GM23338 (cell line): ENCODE data around the gene CHRNA4. TPM values are rescaled to one million over a fixed set of nuclear protein-coding genes. Genes with fewer than 3 reads are reported as not detected.

Experiments used
- ATAC-seq: fragments of 200-7000 bp; cut with Tn5 transposase; 3 replicates; pipeline ENCODE4 v1.9.1; 2020
- DNase-seq: peaks from one replicate; pipeline ENCODE4 v3.0.0-alpha.2; 2015; ENCODE audit warnings: low spot score
- H2AFZ ChIP-seq: fragments of 200-600 bp; sonication (generic); 2 replicates; pipeline ENCODE4 v1.8.0; 2016; ENCODE audit warnings: antibody characterized with exemption, mild to moderate bottlenecking, moderate library complexity
- H3F3A ChIP-seq: fragments of 200-600 bp; sonication (generic); replicated peaks from 2 replicates; pipeline ENCODE4 v1.8.0; 2017; ENCODE audit warnings: antibody characterized with exemption, mixed run types, low read depth
- H3K27ac ChIP-seq: fragments of 200-600 bp; sonication (generic); 2 replicates; pipeline ENCODE4 v1.6.1; 2016; ENCODE audit warnings: low read depth
- H3K27me3 ChIP-seq: fragments of 200-600 bp; sonication (generic); 2 replicates; pipeline ENCODE4 v1.8.0; 2016; ENCODE audit warnings: mild to moderate bottlenecking, mixed run types, moderate library complexity; ENCODE audit not compliant: insufficient read depth
- H3K36me3 ChIP-seq: fragments of 200-600 bp; sonication (generic); 2 replicates; pipeline ENCODE4 v1.8.0; 2016; ENCODE audit warnings: mild to moderate bottlenecking; ENCODE audit not compliant: insufficient read depth
- H3K4me1 ChIP-seq: fragments of 200-600 bp; sonication (generic); 2 replicates; pipeline ENCODE4 v1.8.0; 2016; ENCODE audit warnings: mild to moderate bottlenecking, moderate library complexity; ENCODE audit not compliant: insufficient read depth
- H3K4me2 ChIP-seq: fragments of 200-600 bp; sonication (generic); 2 replicates; pipeline ENCODE4 v1.7.1; 2017; ENCODE audit warnings: mixed run types
- H3K4me3 ChIP-seq: fragments of 200-600 bp; sonication (generic); 2 replicates; pipeline ENCODE4 v1.6.1; 2016; ENCODE audit warnings: mixed run types
- H3K79me2 ChIP-seq: fragments of 200-600 bp; sonication (generic); replicated peaks from 2 replicates; pipeline ENCODE4 v1.8.0; 2017; ENCODE audit warnings: mild to moderate bottlenecking; ENCODE audit not compliant: insufficient read depth
- H3K9me2 ChIP-seq: fragments of 200-600 bp; sonication (generic); 2 replicates; pipeline ENCODE4 v1.8.0; 2017; ENCODE audit not compliant: insufficient read depth
- H4K20me1 ChIP-seq: fragments of 200-600 bp; sonication (generic); replicated peaks from 2 replicates; pipeline ENCODE4 v1.8.0; 2017; ENCODE audit warnings: mild to moderate bottlenecking; ENCODE audit not compliant: insufficient read depth
- H3K27ac Mint-ChIP-seq: 2 replicates; pipeline ENCODE4 v1.8.0; 2020; ENCODE audit warnings: inconsistent platforms, mild to moderate bottlenecking, moderate library complexity, mixed read lengths
- H3K27me3 Mint-ChIP-seq: 3 replicates; pipeline ENCODE4 v1.8.0; 2022; ENCODE audit warnings: low read depth, mild to moderate bottlenecking, moderate library complexity, mixed read lengths, inconsistent platforms; ENCODE audit not compliant: insufficient read depth, poor library complexity
- H3K36me3 Mint-ChIP-seq: 3 replicates; pipeline ENCODE4 v1.8.0; 2021; ENCODE audit warnings: low read depth, mild to moderate bottlenecking, inconsistent platforms, moderate library complexity, mixed read lengths
- H3K4me1 Mint-ChIP-seq: 3 replicates; pipeline ENCODE4 v1.8.0; 2020; ENCODE audit warnings: mild to moderate bottlenecking, inconsistent platforms, mixed read lengths
- H3K4me3 Mint-ChIP-seq: 3 replicates; pipeline ENCODE4 v1.8.0; 2021; ENCODE audit warnings: moderate library complexity, mild to moderate bottlenecking, inconsistent platforms, mixed read lengths
- H3K9me3 Mint-ChIP-seq: 3 replicates; pipeline ENCODE4 v1.8.0; 2020; ENCODE audit warnings: moderate library complexity, mild to moderate bottlenecking, inconsistent platforms, mixed read lengths
- CREB1 ChIP-seq: fragments of 250-450 bp; sonication (Bioruptor Pico); IDR thresholded peaks from 2 replicates; pipeline ENCODE4 v1.5.0; 2020; ENCODE audit warnings: low read depth, mild to moderate bottlenecking, moderate library complexity
- EZH2 ChIP-seq: fragments of 200-600 bp; sonication (generic); IDR thresholded peaks from one replicate; pipeline ENCODE4 v1.8.0; 2017; ENCODE audit warnings: antibody characterized with exemption, mild to moderate bottlenecking, low read depth; ENCODE audit not compliant: unreplicated experiment
- POLR2AphosphoS5 ChIP-seq: IDR thresholded peaks from 2 replicates; pipeline ENCODE4 v1.6.1; 2016; ENCODE audit warnings: antibody characterized with exemption, low read depth
- STAT1 ChIP-seq: IDR thresholded peaks from one replicate; pipeline ENCODE4 v1.6.1; 2016; ENCODE audit warnings: antibody characterized with exemption; ENCODE audit not compliant: unreplicated experiment
- ZNF331 ChIP-seq: fragments of 250-450 bp; sonication (Bioruptor Pico); IDR thresholded peaks from 2 replicates; pipeline ENCODE4 v1.5.0; 2020; ENCODE audit warnings: low read depth, mild to moderate bottlenecking, moderate library complexity
- polyA plus RNA-seq: library from polyadenylated mRNA; unstranded; fragments of >200 nt; fragmentation: Nextera tagmentation; extraction: Ambion mirVana; gene quantifications from 2 replicates; pipeline ENCODE4 v1.2.1, GENCODE V29; 2016
- total RNA-seq: library from RNA; depleted of rRNA; stranded (reverse); fragments of >200 nt; shearing (Covaris generic); gene quantifications from 2 replicates; pipeline ENCODE4 v1.2.3, GENCODE V29; 2014
- TF ChIP-seq, protein P1 (sequence below): IDR thresholded peaks from one replicate; pipeline ENCODE4 v1.6.1; 2018; ENCODE audit warnings: antibody characterized with exemption; ENCODE audit not compliant: unreplicated experiment
- TF ChIP-seq, protein P2 (sequence below): fragments of 250-450 bp; sonication (Bioruptor Pico); IDR thresholded peaks from 2 replicates; pipeline ENCODE4 v1.5.0; 2020; ENCODE audit warnings: mild to moderate bottlenecking, moderate library complexity

CHRNA4 gene
- total and polyA plus RNA-seq, 2 experiments from 2014 or later = 2.7 to 3.9 TPM

DNA sequence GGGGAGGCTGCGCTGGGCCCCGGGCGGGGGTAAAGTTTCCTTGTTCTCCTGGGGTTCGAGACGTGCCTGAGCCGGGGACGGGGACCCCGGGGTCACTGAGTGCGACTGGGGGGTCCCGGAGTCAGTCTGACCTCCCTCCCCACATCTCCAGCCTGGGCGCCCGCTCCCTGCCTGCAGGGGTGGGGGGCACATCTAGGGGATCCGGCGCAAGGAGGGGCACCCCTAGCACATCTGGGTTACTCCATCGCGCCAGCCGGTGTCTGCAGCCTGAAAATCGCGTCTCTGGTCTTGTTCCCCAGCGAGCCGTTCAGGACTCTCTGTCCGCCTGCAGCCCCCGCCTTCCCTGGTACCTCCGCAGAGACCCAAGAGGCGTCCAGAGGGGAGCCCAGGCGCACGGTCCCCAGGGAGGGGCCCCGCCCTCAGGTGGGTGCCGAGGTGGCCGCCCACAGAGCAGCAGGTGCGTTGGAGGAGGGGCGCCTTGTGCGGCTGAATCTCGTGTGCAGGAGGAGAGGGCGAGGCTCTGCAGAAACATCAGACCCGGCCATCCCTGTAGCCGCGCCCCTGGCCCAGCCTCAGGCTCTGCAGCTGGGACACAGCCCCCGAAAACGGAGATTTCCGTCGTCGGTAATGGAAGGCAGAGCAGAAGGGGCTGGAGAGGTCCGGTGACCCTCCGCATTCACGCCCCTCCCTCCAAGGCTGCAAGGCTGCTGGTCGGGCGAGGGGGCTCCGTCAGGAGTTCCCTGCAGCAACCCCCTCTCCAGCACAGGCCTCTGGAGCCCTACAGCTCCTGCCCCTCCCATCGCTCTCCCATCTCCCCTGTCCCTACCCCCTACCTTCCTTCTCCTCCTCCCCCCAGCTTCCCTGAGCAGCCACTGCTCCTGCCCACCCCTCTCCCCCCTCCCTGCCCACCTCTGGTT, 628 bp upstream of the CHRNA4 start:
- Histone ChIP-seq H2AFZ (peak overlapping the region; percentile 85), H3K27ac (no peak overlapping the region), H3K27me3 (peaks cover 18% of the 10 kb centered on the region), H3K36me3 (no peaks in the 10 kb centered on the region), H3F3A (no peaks in the 10 kb centered on the region), H3K9me2 (no peaks in the 10 kb centered on the region), H3K4me2 (peak overlapping the region; percentile 84), H4K20me1 (no peaks in the 10 kb centered on the region), H3K79me2 (no peaks in the 10 kb centered on the region), H3K4me3 (peak overlapping the region; percentile 59), H3K4me1 (no peaks in the 10 kb centered on the region)
- Mint-ChIP-seq H3K9me3 (peaks cover 2% of the 10 kb centered on the region; the same call in 1 of the 3 replicates), H3K27me3 (peaks cover 26% of the 10 kb centered on the region), H3K4me1 (peaks cover 10% of the 10 kb centered on the region), H3K36me3 (no peaks in the 10 kb centered on the region; the same call in 2 of the 3 replicates), H3K27ac (no peak overlapping the region), H3K4me3 (peak overlapping the region; percentile 63)
- ATAC-seq = peak; percentile 32
- DNase-seq = peak; percentile 68
- TF ChIP-seq CREB1 (no peak), POLR2AphosphoS5 (0 out of 2 replicates have a peak, but pooled peaks have one; percentile 12)

DNA sequence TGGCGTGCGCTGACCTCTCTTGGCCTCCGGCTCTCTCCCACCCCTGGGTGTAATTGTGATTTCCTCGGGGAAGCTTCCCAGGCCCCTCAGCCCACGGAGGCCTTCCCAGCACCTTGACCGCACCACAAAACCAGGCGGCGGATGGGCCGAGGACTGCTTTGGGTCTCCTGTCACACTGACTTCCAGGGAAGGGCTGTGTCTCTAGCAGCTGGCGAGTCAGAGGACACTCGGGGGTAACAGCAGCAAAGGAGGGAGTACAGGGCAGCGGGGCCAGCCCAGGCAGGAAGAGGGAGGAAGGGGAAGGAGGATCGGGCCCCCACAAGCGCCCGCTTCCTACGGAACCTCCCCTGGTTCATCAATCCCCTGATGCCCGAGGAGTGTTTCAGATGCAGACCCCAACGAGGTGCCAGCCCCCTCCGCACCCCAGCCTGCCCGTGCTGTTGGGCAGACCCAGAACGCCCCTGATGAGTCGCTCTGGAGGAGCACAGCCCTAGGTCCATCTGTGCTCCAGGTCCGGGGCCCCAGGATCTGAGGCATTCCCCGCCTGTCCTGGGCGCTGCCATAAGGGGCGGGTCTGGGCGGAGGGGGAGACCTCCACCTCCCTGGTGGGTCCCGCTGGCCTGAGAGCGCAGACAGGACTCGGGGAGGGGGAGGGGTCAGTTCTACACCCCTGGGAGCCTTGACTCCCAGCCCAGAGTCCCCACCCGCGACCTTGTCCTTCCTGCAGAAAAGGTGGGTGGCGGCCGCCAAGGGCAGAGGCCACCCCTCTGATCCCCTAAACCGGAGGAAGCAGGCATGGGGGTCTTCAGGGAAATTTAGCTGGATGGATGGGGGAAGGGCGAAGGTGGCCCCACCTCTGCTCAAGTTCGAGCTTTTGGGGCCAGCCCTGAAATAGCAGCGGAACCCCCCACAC, 956 bp downstream of the CHRNA4 start:
- H2AFZ ChIP-seq = peak overlapping the region; percentile 43; the same call in 1 of the 2 replicates
- H3K79me2 ChIP-seq = no peaks in the 10 kb centered on the region
- Mint-ChIP-seq H3K27ac (no peak overlapping the region), H3K4me1 (peaks cover 10% of the 10 kb centered on the region), H3K27me3 (peaks cover 22% of the 10 kb centered on the region), H3K4me3 (peak overlapping the region; percentile 62), H3K9me3 (peaks cover 2% of the 10 kb centered on the region; the same call in 1 of the 3 replicates), H3K36me3 (no peaks in the 10 kb centered on the region; the same call in 2 of the 3 replicates)
- H3K27me3 ChIP-seq = peaks cover 18% of the 10 kb centered on the region
- peak overlapping the region; percentile 64 for H3K4me3 ChIP-seq
- ATAC-seq (peak; percentile 40), DNase-seq (peak; percentile 54)
- no peak for TF ChIP-seq STAT1
- no peak for TF ChIP-seq EZH2
- no peak for TF ChIP-seq ZNF331 (CRISPR knock-in tag)
- TF ChIP-seq, protein P1, sequence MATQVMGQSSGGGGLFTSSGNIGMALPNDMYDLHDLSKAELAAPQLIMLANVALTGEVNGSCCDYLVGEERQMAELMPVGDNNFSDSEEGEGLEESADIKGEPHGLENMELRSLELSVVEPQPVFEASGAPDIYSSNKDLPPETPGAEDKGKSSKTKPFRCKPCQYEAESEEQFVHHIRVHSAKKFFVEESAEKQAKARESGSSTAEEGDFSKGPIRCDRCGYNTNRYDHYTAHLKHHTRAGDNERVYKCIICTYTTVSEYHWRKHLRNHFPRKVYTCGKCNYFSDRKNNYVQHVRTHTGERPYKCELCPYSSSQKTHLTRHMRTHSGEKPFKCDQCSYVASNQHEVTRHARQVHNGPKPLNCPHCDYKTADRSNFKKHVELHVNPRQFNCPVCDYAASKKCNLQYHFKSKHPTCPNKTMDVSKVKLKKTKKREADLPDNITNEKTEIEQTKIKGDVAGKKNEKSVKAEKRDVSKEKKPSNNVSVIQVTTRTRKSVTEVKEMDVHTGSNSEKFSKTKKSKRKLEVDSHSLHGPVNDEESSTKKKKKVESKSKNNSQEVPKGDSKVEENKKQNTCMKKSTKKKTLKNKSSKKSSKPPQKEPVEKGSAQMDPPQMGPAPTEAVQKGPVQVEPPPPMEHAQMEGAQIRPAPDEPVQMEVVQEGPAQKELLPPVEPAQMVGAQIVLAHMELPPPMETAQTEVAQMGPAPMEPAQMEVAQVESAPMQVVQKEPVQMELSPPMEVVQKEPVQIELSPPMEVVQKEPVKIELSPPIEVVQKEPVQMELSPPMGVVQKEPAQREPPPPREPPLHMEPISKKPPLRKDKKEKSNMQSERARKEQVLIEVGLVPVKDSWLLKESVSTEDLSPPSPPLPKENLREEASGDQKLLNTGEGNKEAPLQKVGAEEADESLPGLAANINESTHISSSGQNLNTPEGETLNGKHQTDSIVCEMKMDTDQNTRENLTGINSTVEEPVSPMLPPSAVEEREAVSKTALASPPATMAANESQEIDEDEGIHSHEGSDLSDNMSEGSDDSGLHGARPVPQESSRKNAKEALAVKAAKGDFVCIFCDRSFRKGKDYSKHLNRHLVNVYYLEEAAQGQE = no peak
- TF ChIP-seq, protein P2, sequence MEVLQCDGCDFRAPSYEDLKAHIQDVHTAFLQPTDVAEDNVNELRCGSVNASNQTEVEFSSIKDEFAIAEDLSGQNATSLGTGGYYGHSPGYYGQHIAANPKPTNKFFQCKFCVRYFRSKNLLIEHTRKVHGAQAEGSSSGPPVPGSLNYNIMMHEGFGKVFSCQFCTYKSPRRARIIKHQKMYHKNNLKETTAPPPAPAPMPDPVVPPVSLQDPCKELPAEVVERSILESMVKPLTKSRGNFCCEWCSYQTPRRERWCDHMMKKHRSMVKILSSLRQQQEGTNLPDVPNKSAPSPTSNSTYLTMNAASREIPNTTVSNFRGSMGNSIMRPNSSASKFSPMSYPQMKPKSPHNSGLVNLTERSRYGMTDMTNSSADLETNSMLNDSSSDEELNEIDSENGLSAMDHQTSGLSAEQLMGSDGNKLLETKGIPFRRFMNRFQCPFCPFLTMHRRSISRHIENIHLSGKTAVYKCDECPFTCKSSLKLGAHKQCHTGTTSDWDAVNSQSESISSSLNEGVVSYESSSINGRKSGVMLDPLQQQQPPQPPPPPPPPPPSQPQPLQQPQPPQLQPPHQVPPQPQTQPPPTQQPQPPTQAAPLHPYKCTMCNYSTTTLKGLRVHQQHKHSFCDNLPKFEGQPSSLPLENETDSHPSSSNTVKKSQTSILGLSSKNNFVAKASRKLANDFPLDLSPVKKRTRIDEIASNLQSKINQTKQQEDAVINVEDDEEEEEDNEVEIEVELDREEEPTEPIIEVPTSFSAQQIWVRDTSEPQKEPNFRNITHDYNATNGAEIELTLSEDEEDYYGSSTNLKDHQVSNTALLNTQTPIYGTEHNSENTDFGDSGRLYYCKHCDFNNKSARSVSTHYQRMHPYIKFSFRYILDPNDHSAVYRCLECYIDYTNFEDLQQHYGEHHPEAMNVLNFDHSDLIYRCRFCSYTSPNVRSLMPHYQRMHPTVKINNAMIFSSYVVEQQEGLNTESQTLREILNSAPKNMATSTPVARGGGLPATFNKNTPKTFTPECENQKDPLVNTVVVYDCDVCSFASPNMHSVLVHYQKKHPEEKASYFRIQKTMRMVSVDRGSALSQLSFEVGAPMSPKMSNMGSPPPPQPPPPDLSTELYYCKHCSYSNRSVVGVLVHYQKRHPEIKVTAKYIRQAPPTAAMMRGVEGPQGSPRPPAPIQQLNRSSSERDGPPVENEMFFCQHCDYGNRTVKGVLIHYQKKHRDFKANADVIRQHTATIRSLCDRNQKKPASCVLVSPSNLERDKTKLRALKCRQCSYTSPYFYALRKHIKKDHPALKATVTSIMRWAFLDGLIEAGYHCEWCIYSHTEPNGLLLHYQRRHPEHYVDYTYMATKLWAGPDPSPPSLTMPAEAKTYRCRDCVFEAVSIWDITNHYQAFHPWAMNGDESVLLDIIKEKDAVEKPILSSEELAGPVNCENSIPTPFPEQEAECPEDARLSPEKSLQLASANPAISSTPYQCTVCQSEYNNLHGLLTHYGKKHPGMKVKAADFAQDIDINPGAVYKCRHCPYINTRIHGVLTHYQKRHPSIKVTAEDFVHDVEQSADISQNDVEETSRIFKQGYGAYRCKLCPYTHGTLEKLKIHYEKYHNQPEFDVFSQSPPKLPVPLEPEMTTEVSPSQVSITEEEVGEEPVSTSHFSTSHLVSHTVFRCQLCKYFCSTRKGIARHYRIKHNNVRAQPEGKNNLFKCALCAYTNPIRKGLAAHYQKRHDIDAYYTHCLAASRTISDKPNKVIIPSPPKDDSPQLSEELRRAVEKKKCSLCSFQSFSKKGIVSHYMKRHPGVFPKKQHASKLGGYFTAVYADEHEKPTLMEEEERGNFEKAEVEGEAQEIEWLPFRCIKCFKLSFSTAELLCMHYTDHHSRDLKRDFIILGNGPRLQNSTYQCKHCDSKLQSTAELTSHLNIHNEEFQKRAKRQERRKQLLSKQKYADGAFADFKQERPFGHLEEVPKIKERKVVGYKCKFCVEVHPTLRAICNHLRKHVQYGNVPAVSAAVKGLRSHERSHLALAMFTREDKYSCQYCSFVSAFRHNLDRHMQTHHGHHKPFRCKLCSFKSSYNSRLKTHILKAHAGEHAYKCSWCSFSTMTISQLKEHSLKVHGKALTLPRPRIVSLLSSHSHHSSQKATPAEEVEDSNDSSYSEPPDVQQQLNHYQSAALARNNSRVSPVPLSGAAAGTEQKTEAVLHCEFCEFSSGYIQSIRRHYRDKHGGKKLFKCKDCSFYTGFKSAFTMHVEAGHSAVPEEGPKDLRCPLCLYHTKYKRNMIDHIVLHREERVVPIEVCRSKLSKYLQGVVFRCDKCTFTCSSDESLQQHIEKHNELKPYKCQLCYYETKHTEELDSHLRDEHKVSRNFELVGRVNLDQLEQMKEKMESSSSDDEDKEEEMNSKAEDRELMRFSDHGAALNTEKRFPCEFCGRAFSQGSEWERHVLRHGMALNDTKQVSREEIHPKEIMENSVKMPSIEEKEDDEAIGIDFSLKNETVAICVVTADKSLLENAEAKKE (CRISPR knock-in tag) = no peak
- no peaks in the 10 kb centered on the region for H3K36me3 ChIP-seq
- H3F3A ChIP-seq = no peaks in the 10 kb centered on the region
- H3K27ac ChIP-seq = no peak overlapping the region
- H3K4me1 ChIP-seq = no peaks in the 10 kb centered on the region
- no peaks in the 10 kb centered on the region for H4K20me1 ChIP-seq
- H3K9me2 ChIP-seq = no peaks in the 10 kb centered on the region
- peak overlapping the region; percentile 84 for H3K4me2 ChIP-seq
